Stomach (tissue), 9 donors: Measurements from ENCODE around the gene OR7C1. TPM values are rescaled to one million over a fixed set of nuclear protein-coding genes. Genes with fewer than 3 reads are reported as not detected.

Source experiments
- DNase-seq, 2 donors: peaks; one replicate each; pipeline versions ENCODE4 v3.0.0 to v3.0.0-alpha.2; 2013 to 2019
- H3K27ac ChIP-seq, 5 donors: fragments of 200-600 bp in 4 of 5; sonication (generic) in 4 of 5; one replicate each; pipeline ENCODE4 v1.5.1; 2013 to 2019; ENCODE audit warnings: mild to moderate bottlenecking in 1 of 5, moderate library complexity in 1 of 5
- H3K27me3 ChIP-seq, 3 donors: fragments of 200-600 bp; sonication (generic); one replicate each; pipeline ENCODE4 v1.5.1; 2017 to 2019; ENCODE audit warnings: mixed run types in 1 of 3
- H3K36me3 ChIP-seq, 4 donors: fragments of 200-600 bp; sonication (generic); 1 replicate in 3 of 4; 2 replicates in 1 of 4; pipeline ENCODE4 v1.5.1; 2016 to 2019
- H3K4me1 ChIP-seq, 4 donors: fragments of 200-600 bp; sonication (generic); one replicate each; pipeline ENCODE4 v1.5.1; 2016 to 2019
- H3K4me3 ChIP-seq, 4 donors: fragments of 200-600 bp; sonication (generic) in 3 of 4; one replicate each; pipeline ENCODE4 v1.5.1; 2016 to 2019; ENCODE audit warnings: mild to moderate bottlenecking in 1 of 4
- H3K9me3 ChIP-seq, 4 donors: fragments of 200-600 bp; sonication (generic); one replicate each; pipeline ENCODE4 v1.5.1; 2016 to 2019
- EP300 ChIP-seq: sonication (generic); formaldehyde crosslinking; IDR thresholded peaks from one replicate; pipeline ENCODE4 v1.6.1; 2017; ENCODE audit warnings: antibody characterized with exemption
- POLR2A ChIP-seq, 4 donors: fragments of 450-650 bp; IDR thresholded peaks; one replicate each; pipeline ENCODE4 v1.6.1; 2016; ENCODE audit warnings: antibody characterized with exemption in 4 of 4, control low read depth in 2 of 4, mild to moderate bottlenecking in 1 of 4, moderate library complexity in 1 of 4
- POLR2AphosphoS5 ChIP-seq, 3 donors: sonication (generic); formaldehyde crosslinking; IDR thresholded peaks; one replicate each; pipeline ENCODE4 v1.6.1; 2016; ENCODE audit warnings: antibody characterized with exemption in 3 of 3
- WGBS, 5 donors: extraction: QIAGEN DNeasy Blood & Tissue Kit in 3 of 5; methylation state at CpG; one replicate each; pipeline versions ENCODE4 v1.1.5 to v1.1.7; 2013 to 2018; 5-methylcytosine and 5-hydroxymethylcytosine counted together
- intact Hi-C: fragments of 100-400 bp; cut with DNase I; formaldehyde crosslinking; loops from one replicate; pipeline ENCODE4 v1.15.1; 2023; ENCODE audit warnings: low total_unique reads
- polyA plus RNA-seq, 3 donors: library from polyadenylated mRNA; stranded (reverse); fragments of 200-250 nt; gene quantifications; one replicate each; pipeline ENCODE4 v1.2.3, GENCODE V29; 2013
- small RNA-seq, 4 donors: library from RNA; depleted of rRNA; stranded (forward); fragments of <200 nt; gene quantifications; one replicate each; pipeline ENCODE3, GENCODE V24; 2016
- total RNA-seq, 5 donors: library from RNA; depleted of rRNA; stranded (reverse); fragments of >200 nt; gene quantifications; one replicate each; pipeline versions ENCODE4 v1.1.0 to v1.2.3, GENCODE V29; 2014 to 2016
- TF ChIP-seq, protein P1 (sequence below), 7 experiments: fragments of 450-650 bp in 4 of 7; fragments of 200-600 bp in 3 of 7; sonication (generic) in 3 of 7; IDR thresholded peaks; one replicate each; pipeline ENCODE4 v1.5.1; 2016 to 2019; ENCODE audit warnings: antibody characterized with exemption in 7 of 7, control low read depth in 2 of 7, mild to moderate bottlenecking in 1 of 7
- donor health status: healthy with polysubstance abuse.
- donor health status: Bipolar disorder and iron deficiency.
- donor health status: healthy.

OR7C1 gene
- total and polyA plus RNA-seq, 8 donors: not detected

DNA sequence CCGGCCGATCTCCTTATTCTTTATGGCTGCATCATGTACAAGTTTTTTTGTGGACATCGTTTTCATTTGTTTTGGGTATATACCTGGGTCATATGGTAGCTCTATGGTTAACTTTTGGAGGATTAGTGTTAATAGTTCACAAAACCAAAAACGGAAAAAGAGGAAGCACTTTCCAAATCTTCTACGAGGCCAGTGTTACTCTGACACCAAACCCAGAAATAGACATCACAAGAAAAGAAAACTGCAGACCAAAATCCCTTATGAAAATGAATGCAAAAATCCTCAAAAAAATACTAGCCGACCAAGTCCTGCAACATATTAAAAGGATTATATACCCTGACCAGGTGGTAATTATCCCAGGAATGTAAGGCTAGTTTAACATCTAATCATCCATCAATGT lies 86.4 kb downstream of the OR7C1 start:
- intact Hi-C loops: no loop called here
- 58 to 81% (median 75%) methylated on average over 6 of the region's 6 CpGs for WGBS, 5 donors
- DNase-seq: no peak

More for the DNA sequence above, 86.4 kb downstream of the OR7C1 start:
- TF ChIP-seq, protein P1, sequence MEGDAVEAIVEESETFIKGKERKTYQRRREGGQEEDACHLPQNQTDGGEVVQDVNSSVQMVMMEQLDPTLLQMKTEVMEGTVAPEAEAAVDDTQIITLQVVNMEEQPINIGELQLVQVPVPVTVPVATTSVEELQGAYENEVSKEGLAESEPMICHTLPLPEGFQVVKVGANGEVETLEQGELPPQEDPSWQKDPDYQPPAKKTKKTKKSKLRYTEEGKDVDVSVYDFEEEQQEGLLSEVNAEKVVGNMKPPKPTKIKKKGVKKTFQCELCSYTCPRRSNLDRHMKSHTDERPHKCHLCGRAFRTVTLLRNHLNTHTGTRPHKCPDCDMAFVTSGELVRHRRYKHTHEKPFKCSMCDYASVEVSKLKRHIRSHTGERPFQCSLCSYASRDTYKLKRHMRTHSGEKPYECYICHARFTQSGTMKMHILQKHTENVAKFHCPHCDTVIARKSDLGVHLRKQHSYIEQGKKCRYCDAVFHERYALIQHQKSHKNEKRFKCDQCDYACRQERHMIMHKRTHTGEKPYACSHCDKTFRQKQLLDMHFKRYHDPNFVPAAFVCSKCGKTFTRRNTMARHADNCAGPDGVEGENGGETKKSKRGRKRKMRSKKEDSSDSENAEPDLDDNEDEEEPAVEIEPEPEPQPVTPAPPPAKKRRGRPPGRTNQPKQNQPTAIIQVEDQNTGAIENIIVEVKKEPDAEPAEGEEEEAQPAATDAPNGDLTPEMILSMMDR (IDR thresholded peaks at IDR 0.05): no peak
- TF ChIP-seq POLR2A (IDR thresholded peaks at IDR 0.05) (no peak), POLR2AphosphoS5 (IDR thresholded peaks at IDR 0.05) (no peak), EP300 (no peak)
- Histone ChIP-seq H3K27ac (no peak overlapping the region), H3K27me3 (no peaks in the 10 kb centered on the region), H3K4me1 (no peaks in the 10 kb centered on the region), H3K36me3 (peaks cover 0 to 36% (median 0%) of the 10 kb centered on the region in 4 donors), H3K4me3 (no peak overlapping the region), H3K9me3 (no peaks in the 10 kb centered on the region)

Small RNA genes lying within 50 kb of the gene (small RNA-seq; reads per million reads assigned to genes)
- 0 reads per million in 4 donors for gene AC005255.1

Other genes with a start within 250 kb of the OR7C1 start
- under 1 TPM in 1 of 5 donors, not detected in 4; 0.55 TPM for gene ADGRE3, start 160.3 kb downstream of the OR7C1 start, total RNA-seq
- not detected for gene ADGRE3, start 160.3 kb downstream of the OR7C1 start, polyA plus RNA-seq
- 10 to 100 TPM in 2 of 5 donors, 1 to 10 TPM in 3; 3.8 to 25.9 (median 5.8) TPM for gene ZNF333, start 145.1 kb downstream of the OR7C1 start, total RNA-seq
- gene ZNF333, start 145.1 kb downstream of the OR7C1 start, polyA plus RNA-seq: 1 to 10 TPM; 4.1 to 5.7 (median 4.7) TPM
- 1 to 10 TPM in 4 of 5 donors, not detected in 1; 1.5 to 9.6 (median 4.1) TPM for gene ADGRE2, start 56.6 kb downstream of the OR7C1 start, total RNA-seq
- gene ADGRE2, start 56.6 kb downstream of the OR7C1 start, polyA plus RNA-seq: 1 to 10 TPM in 1 of 3 donors, under 1 TPM in 2; 0.28 to 1.7 (median 1.00) TPM
- not detected for gene OR7A5, start within 50 bp of the OR7C1 start, total RNA-seq
- not detected for gene OR7A5, start within 50 bp of the OR7C1 start, polyA plus RNA-seq
- not detected for gene OR7A10, start 13.7 kb upstream of the OR7C1 start, total RNA-seq
- gene OR7A10, start 13.7 kb upstream of the OR7C1 start, polyA plus RNA-seq: not detected
- gene OR7A17, start 50.9 kb upstream of the OR7C1 start, total RNA-seq: not detected
- gene OR7A17, start 50.9 kb upstream of the OR7C1 start, polyA plus RNA-seq: not detected
- gene OR7C2, start 106.3 kb upstream of the OR7C1 start, total RNA-seq: not detected
- not detected for gene OR7C2, start 106.3 kb upstream of the OR7C1 start, polyA plus RNA-seq
- gene SLC1A6, start 144.7 kb upstream of the OR7C1 start, total RNA-seq: under 1 TPM in 1 of 5 donors, not detected in 4; 0.37 TPM
- gene SLC1A6, start 144.7 kb upstream of the OR7C1 start, polyA plus RNA-seq: not detected
- gene CASP14, start 214.3 kb upstream of the OR7C1 start, total RNA-seq: not detected
- gene CASP14, start 214.3 kb upstream of the OR7C1 start, polyA plus RNA-seq: not detected
- not detected for gene OR1I1, start 247.0 kb upstream of the OR7C1 start, total RNA-seq
- gene OR1I1, start 247.0 kb upstream of the OR7C1 start, polyA plus RNA-seq: not detected